ENCODE measurements around the gene FARP1.

DNA sequence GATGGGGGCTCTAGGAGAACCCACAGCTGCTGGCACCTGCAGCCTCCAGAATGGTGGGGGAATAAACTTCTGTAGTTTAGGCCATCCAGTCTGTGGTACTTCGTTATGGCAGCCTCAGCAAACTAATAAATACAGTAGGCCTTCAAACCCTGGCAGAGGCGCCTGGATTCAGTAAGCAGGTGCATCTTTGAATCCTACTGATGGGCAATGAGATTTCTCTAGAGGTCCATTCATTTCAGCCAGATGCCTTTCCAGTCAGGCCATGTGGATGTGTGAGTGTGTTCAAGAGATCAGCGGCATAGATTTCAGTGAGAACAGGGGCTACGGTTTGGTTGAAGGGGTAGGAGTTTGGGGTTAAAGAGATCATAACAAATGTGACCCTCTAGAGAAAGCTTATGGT, 217.7 kb downstream of the FARP1 start:
- TF ChIP-seq POLR2A (IDR thresholded peaks at IDR 0.05) = no peak
- no peak for TF ChIP-seq EP300 (IDR thresholded peaks at IDR 0.05)

Data from gastroesophageal sphincter (tissue), 2 donors.